ENCODE data around the gene CALR3. TPM values are rescaled to one million over a fixed set of nuclear protein-coding genes. Genes with fewer than 3 reads are reported as not detected.
"Not testable (repeated sequence)": the region's sequence is repeated elsewhere in the genome, so short reads cannot be mapped to it uniquely, and the experiment has no call there.

CALR3 gene
- total RNA-seq, 1 donor from 2014 or later = not detected

DNA sequence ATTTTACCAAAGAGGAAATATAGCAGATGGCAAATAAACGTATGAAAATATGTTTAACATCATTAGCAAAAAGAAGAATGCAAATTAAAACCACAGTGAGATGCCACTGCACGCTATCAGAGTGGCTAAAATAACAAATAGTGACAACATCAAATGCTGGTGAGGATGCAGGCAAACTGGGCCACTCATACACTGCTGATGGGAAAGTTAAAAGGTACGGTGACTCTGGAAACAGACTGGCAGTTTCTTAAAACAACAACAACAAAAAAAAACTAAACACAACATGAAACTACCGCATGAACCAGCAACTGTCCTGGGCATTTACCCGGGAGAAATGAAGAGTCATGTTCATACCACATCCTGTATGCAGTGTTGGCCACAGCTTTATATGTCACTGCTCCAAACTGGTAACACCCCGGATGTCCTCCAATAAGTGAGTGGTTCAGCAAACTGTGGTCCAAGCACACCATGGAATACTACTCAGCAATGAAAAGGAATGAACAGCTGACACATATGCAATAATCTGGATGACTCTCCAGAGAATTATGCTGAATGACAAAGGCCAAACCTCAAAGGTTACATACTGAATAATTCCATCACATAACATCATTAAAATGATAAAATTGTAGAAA, 46.5 kb downstream of the CALR3 start:
- DNase-seq (ENCODE audit: extremely low spot score in 2 of 2) = no peak
- intact Hi-C loops (cut with DNase I) = no loop called here
- H3K36me3 ChIP-seq = no peaks in the 10 kb centered on the region
- H3K4me1 ChIP-seq = peaks cover 67% of the 10 kb centered on the region
- peak overlapping the region; percentile 2 for H3K27ac ChIP-seq
- no peak overlapping the region for H3K4me3 ChIP-seq
- no peak for TF ChIP-seq POLR2AphosphoS5 (IDR thresholded peaks at IDR 0.05; ENCODE audit: insufficient read depth in 1 of 2, low read depth in 1 of 2)
- TF ChIP-seq POLR2A (IDR thresholded peaks at IDR 0.05) = no peak
- TF ChIP-seq, protein P1, sequence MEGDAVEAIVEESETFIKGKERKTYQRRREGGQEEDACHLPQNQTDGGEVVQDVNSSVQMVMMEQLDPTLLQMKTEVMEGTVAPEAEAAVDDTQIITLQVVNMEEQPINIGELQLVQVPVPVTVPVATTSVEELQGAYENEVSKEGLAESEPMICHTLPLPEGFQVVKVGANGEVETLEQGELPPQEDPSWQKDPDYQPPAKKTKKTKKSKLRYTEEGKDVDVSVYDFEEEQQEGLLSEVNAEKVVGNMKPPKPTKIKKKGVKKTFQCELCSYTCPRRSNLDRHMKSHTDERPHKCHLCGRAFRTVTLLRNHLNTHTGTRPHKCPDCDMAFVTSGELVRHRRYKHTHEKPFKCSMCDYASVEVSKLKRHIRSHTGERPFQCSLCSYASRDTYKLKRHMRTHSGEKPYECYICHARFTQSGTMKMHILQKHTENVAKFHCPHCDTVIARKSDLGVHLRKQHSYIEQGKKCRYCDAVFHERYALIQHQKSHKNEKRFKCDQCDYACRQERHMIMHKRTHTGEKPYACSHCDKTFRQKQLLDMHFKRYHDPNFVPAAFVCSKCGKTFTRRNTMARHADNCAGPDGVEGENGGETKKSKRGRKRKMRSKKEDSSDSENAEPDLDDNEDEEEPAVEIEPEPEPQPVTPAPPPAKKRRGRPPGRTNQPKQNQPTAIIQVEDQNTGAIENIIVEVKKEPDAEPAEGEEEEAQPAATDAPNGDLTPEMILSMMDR (IDR thresholded peaks at IDR 0.05) = no peak
- no peaks in the 10 kb centered on the region for H3K9me3 ChIP-seq
- H3K27me3 ChIP-seq = no peaks in the 10 kb centered on the region

DNA sequence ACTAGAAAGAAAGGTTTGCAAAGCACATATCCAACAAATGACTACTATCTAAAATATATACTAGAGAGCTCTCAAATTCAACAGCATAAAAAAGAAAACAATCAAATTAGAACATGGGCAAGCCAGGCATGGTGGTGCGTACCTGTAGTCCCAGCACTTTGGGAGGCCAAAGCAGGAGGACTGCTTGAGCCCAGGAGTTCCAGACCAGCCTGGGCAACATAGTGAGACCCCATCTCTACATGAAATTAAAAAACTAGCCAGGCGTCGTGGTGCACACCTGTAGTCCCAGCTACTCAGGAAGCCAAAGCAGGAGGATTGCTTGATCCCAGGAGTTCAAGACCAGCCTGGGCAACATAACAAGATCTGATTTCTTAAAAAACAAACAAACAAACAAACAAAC, 47.1 kb downstream of the CALR3 start:
- H3K27me3 ChIP-seq; intact Hi-C loops (cut with DNase I); H3K4me3 ChIP-seq; H3K9me3 ChIP-seq; H3K36me3 ChIP-seq; DNase-seq (ENCODE audit: extremely low spot score in 2 of 2): not testable (repeated sequence)
- Histone ChIP-seq H3K4me1 (peaks cover 63% of the 10 kb centered on the region), H3K27ac (peak overlapping the region; percentile 67)

DNA sequence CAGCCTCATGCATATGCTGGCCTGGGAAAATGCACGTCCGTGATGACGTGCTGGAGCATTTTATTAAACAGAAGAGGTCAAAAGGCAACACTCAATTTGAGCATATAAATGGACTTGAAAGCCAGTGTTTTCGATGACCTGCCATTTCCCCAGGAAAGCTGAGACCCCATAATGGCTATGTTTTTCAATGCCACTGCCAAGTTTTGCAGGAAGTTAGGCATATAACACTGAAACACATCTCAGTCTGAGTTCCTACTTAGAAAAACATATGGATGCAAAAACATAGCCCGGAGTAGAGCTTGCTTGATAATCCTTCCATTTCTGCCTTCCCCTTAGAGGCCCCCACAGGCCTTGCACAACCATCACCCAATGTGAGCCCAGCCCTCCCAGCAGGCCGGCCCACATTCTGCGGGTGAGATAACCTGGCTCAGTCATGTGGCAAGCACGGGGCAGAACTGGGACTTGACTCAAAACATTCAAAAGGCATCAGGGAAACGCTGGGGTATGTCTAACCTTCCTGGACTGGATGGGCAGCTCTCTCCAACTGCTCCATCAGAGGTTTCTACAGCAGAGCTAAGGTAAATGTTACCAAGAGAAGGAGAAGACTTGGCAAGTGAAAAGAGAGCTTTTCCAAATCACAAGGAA, 49.1 kb downstream of the CALR3 start:
- DNase-seq (ENCODE audit: extremely low spot score in 2 of 2) = no peak
- Histone ChIP-seq H3K27ac (peak overlapping the region; percentile 67), H3K4me3 (no peak overlapping the region), H3K36me3 (no peaks in the 10 kb centered on the region), H3K27me3 (no peaks in the 10 kb centered on the region), H3K4me1 (peaks cover 55% of the 10 kb centered on the region), H3K9me3 (no peaks in the 10 kb centered on the region)
- TF ChIP-seq POLR2AphosphoS5 (IDR thresholded peaks at IDR 0.05; ENCODE audit: insufficient read depth in 1 of 2, low read depth in 1 of 2) = peak; percentile 74 to 83
- TF ChIP-seq POLR2A (IDR thresholded peaks at IDR 0.05) = no peak
- intact Hi-C loops (cut with DNase I) = no loop called here

DNA sequence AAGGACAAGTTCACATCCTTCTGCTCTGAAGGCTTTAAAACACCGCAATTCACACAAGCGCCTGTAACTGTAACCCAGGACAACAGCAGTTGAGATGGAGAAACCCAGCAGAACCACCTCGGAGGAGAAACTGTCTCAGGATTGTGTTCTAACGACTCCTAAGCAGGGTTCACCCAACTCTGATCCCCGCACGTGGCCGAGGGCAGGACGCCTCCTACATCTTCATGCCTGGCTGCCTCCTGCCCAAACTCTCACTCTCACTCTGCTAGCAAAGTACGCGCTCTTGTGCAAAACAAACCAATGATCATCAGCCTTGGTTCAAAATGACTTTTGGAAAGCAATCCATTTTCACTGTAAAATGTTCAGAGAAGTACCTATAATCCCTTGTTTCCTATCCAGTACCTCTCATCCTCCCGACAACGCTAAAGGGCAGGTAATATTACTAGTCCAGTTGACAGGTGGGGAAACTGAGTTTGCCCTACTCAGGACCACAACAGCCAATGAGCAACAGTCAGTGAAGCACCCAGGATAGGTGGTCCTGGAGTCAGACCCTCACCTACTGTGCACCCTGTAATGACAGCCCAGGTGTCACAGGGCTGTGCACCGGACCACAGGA, 49.8 kb downstream of the CALR3 start:
- TF ChIP-seq, protein P1 (IDR thresholded peaks at IDR 0.05) = no peak
- TF ChIP-seq POLR2A (IDR thresholded peaks at IDR 0.05) = no peak
- no peak for TF ChIP-seq POLR2AphosphoS5 (IDR thresholded peaks at IDR 0.05; ENCODE audit: insufficient read depth in 1 of 2, low read depth in 1 of 2)
- Histone ChIP-seq H3K4me3 (no peak overlapping the region), H3K27ac (peak overlapping the region; percentile 67), H3K27me3 (no peaks in the 10 kb centered on the region), H3K4me1 (peaks cover 56% of the 10 kb centered on the region), H3K36me3 (no peaks in the 10 kb centered on the region), H3K9me3 (no peaks in the 10 kb centered on the region)
- intact Hi-C loops (cut with DNase I) = no loop called here
- no peak for DNase-seq (ENCODE audit: extremely low spot score in 2 of 2)

DNA sequence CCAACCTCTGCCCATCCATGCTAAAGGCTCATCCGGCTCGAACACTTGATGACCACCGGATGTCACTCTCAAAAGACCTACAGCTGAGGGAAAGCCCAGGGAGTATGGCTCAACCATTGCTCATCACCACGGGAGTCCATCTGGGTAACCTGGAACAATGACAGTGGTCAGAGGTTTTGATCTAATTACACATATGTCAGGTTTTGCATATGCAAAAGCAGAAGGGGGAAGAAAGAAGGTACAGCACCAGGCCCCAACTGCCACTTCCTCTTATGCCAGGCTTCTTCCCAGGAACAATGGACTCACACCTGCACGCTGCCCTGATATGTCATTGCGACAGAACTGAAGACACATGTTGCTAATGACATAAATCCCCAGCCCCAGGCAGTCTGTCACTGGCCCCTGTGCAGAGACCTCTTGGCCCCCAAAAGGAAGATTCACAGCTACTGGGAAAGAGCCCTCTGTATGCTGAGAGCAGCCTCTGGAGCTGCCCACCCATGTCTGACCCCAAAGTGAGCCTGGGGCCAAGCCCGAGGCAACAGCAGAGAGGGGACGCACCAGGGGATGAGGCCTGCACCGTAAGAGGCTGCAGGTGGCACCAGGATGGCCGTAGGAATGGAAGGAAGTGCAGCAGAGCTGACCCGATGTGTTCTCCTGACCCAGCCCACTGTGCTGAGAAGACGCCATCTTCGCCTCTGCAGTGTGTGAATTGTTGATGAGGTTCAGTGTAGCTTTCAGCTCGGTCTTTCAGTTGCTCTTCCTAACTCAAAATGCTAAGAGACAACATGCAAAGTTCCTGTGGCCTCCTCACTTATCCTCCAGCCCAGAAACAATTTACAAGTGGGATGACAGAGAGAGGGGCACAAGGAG, 50.5 kb downstream of the CALR3 start:
- H3K27ac ChIP-seq = peak overlapping the region; percentile 67
- no peaks in the 10 kb centered on the region for H3K27me3 ChIP-seq
- peaks cover 63% of the 10 kb centered on the region for H3K4me1 ChIP-seq
- H3K9me3 ChIP-seq = no peaks in the 10 kb centered on the region
- DNase-seq (ENCODE audit: extremely low spot score in 2 of 2) = no peak
- intact Hi-C loops (cut with DNase I) = no loop called here
- no peak overlapping the region for H3K4me3 ChIP-seq
- TF ChIP-seq, protein P1 (IDR thresholded peaks at IDR 0.05) = no peak
- TF ChIP-seq POLR2AphosphoS5 (IDR thresholded peaks at IDR 0.05; ENCODE audit: insufficient read depth in 1 of 2, low read depth in 1 of 2) (no peak), POLR2A (IDR thresholded peaks at IDR 0.05) (no peak)
- no peaks in the 10 kb centered on the region for H3K36me3 ChIP-seq
